Lower leg skin (tissue), 3 donors: Measurements from ENCODE around the gene SMOC2.

ENCODE experiments used
- CTCF ChIP-seq, 3 donors: fragments of 450-650 bp; IDR thresholded peaks; one replicate each; pipeline ENCODE4 v1.5.1; 2016; ENCODE audit warnings: antibody characterized with exemption in 3 of 3, mild to moderate bottlenecking in 3 of 3, moderate library complexity in 2 of 3
- POLR2A ChIP-seq, 2 donors: fragments of 450-650 bp; IDR thresholded peaks; one replicate each; pipeline ENCODE4 v1.6.1; 2016 to 2017; ENCODE audit warnings: antibody characterized with exemption in 2 of 2, mild to moderate bottlenecking in 1 of 2, moderate library complexity in 1 of 2

GRCh38 chr6:168420084-168420483, 20.9 kb upstream of the SMOC2 start:
- TF ChIP-seq CTCF (IDR thresholded peaks at IDR 0.05) (no peak), POLR2A (IDR thresholded peaks at IDR 0.05) (no peak)
